SIG-M5 (cell line): Measurements from ENCODE around the gene BRSK2.

Experiments used
- DNase-seq: peaks from one replicate; lab custom pipeline; 2025; lab: John Stamatoyannopoulos, UW

BRSK2 gene

DNA sequence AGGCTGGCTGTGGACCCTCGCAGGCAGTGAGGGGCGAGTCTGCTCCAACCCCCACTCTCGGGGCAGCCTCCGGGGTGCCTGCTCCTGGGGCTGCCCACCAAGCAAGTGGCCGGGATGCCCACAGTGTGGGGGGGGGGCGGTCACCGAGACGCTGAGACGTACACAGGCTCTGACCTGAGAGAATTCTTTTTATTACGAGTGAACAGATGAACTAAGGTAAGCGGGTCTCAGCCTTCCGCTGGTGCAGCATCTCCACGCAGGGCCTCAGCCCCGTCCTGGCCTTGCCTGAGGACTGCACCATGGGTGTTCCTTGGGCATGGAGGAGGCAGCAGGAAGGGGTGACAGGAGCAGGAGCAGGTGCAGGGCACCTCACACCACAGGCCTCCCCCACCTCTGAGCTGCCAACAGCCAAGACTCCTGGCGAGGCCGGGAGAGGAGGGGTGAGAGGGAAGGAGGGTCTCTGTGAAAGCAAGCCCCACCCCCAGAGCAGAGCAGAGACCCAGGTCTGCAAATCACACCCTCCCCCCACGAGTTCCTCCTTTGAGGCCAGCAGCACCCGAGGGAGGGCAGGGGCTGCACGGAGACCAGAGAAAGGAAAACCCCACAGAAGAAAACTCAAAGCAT lies 79.7 kb downstream of the BRSK2 start:
- no peak for DNase-seq

GRCh38 chr11:1469911-1470680 lies 80.4 kb downstream of the BRSK2 start:
- no peak for DNase-seq

DNA sequence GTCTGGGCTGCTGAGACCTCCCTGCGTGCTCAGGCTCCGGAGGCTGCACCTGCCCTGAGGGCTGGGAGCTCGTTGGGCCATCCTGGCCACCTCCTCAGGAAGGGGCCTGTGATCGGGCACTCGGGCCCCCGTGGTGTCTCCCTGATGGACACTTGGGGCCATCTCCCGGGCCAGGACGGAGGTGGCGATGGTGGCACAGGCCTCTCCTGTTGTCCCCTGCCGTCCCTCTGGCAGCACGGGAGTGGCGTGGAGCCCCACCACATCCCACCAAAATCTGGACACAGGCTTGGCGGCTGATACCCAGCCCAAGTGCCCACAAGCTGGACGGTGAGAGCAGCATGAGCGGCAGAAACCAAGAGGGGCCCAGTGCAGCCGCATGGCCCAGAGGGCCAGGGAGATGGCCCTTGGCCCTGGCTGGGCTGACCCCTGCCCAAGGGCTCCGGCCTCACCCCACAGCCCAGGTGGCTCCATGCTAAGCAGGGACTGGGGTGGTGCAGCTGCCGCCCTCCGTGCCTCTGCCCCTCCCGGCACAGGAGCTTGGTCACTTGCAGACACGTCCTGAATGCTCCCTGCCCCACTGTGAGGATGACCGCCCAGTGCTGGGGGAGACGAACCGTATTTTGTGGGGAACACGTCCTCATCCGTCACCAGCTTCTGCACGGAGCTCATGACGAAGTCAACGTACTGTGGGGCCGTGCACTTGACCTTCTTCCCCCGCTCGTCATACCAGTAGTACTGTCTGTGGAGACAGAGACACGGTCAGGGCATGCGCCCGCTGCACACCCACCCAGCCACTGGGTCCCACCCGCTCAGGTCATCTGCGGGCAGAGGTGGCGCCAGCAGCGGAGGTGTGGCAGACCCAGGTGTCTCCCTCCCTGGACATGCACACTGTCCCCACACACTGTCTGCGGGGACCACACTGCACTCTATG lies 81.2 kb downstream of the BRSK2 start:
- no peak for DNase-seq

GRCh38 chr11:1471736-1472135 lies 82.0 kb downstream of the BRSK2 start:
- DNase-seq: no peak

DNA sequence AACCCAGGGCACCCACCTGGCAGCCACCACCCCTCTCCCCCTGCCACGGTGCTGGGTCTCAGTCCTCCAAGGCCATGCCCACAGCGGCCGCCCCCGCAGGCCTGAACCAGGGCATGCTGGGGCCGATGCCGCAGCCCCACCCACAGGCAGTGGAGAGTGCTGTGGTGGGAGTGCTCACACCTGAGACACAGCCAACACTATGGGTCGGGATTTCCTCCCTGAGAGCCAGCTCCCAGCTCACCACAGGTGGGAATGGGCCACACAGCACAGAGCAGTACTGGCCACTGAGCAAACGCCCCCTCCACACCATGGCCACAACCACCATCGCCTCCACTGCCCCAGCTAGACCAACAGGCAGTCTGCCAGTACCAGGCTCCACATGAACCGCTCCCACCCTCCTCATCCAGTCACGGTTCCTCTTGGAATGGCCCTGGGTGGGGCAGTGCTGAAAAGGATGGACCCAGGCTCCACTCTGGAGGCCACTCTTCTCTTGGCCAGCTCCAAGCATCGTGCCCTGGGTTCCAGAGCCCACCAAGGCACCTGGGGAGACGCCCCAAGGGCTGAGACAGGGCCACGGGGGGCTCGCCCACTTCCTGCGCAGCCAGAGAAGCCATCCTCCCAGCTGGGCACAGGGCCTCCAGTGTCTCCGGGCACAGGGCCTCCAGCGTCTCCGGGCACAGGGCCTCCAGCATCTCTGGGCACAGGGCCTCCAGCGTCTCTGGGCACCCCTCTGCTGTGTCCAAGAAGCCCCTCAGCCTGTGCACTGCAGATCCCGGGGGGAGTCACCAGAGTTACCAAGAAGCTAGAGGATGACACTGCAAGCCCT lies 82.7 kb downstream of the BRSK2 start:
- no peak for DNase-seq

DNA sequence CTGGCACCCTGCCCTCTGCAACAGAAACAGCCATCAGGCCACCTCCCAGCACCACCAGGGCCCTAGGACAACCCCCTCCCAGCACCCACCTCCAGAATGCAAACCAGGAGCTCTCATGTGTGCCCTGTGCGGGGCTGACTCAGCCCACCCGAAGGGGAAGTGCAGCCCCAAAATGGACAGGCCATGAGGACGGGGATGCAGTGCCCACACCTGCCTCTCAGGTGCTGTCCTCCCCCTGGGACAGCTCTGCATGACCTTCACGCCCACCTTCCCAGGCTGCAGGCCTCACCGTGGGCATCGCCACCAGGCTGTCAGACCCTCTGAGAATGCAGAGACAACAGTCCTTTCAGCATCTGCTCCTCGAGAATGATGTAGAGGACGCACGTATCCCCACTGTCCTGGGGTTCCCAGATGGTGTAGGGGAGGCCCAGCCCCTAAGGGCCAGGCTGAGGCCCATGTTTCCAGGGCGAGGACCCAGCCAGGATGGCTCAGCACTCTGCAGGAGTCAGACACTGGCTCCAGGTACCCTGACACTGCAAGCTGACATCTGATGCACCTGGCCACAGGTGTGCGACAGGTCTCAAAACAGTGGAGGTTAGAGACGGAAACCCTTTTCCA lies 83.4 kb downstream of the BRSK2 start:
- DNase-seq: no peak

DNA sequence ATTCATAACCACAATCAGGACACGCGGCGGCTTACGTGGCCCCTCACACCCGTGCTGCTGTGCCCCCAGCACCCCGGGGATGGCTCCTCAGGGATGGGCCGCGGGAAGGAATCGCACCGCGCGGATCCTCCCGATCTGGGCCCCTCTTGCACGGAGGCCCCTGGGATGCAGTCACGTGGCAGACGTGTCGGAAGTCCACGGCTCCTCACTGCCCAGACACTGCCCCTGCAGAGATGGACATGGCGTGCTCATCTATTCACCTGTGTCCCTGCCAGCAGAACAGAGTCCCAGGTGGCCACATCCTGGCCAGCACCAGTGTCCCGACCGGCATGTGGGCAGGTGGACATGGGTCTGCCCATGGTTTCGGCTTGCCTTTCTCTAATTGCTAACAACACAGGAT lies 84.1 kb downstream of the BRSK2 start:
- no peak for DNase-seq

- DNase-seq: no peak
Observed at GRCh38 chr11:1475841-1476240, 86.1 kb downstream of the BRSK2 start.

DNA sequence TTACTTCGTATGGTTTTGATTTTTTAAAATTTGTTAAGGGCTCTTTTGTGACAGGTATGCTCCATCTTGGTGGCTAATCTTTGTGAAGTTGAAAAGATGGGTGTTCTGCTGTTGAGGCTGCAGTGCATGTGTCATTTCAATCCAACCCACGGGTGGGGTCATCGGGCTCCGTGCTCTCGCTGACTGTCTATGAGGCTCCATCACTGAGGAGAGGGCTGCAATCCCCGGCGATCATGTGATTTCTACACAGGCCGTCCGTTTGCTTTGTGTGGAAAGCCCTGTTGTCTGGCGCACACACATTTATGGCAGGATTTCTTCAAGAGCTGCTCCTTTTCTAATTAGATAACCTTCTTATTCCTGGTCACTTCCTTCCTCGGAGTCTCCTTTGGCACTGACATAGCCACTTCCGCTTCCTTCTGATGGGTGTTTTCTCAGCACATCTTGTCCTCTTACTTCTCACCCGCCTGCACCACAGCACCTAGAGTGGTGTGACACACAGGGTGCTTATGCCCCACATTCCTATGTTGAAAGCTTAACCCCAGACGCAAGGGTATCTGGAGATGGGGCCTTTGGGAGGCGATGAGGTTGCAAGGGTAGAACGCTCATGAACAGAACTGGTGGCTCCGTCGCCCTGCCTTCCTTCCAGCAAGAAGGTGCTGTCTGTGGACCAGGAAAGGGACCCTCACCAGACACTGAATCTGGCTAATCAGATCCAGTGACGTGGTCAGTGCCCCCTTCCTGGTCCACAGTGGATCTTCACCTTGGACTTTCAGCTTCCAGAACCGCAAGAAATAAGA lies 87.4 kb downstream of the BRSK2 start:
- no peak for DNase-seq

- no peak for DNase-seq
Observed at GRCh38 chr11:1478011-1478410, 88.3 kb downstream of the BRSK2 start.

DNA sequence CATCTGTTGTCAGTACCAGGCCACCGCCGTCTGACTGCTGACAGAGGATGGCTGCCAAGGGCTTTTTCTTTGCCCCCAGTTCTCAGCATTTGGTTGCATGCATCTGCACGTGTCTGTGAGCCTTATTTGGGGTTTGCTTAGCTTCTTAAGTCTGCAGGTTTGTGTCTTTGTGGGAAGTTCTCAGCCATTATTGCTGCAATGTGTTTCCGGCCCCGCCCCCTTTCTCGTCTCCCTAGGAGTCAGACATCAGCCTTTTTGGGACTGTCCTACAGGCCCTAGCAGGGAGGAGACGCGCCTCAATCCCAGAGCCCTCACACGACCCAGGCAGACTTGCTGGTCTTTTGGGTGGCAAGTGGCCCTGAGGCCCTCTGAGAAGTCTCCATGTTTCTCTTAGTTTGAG lies 88.8 kb downstream of the BRSK2 start:
- no peak for DNase-seq

GRCh38 chr11:1479006-1479677 lies 89.4 kb downstream of the BRSK2 start:
- DNase-seq: no peak

- DNase-seq: no peak
Observed at GRCh38 chr11:1479678-1480118, 90.0 kb downstream of the BRSK2 start.

DNA sequence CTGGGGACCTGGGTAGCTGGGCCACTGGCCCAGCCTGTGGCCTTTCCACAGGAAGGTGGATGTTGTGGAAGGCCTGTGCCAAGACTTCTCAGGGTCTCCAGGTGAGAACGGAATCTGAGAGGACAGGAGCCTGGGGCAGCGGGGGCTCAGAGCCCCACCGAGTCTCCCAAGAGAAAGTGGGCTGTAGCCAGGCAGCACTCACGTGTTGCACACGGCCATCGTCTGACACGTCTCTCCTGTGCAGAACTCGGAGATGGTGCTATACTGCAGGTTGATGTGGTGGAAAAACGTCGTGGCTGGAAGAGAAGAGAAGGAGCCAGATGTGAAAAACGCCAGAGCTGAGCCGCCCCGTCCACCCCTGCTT lies 90.4 kb downstream of the BRSK2 start:
- DNase-seq: no peak

DNA sequence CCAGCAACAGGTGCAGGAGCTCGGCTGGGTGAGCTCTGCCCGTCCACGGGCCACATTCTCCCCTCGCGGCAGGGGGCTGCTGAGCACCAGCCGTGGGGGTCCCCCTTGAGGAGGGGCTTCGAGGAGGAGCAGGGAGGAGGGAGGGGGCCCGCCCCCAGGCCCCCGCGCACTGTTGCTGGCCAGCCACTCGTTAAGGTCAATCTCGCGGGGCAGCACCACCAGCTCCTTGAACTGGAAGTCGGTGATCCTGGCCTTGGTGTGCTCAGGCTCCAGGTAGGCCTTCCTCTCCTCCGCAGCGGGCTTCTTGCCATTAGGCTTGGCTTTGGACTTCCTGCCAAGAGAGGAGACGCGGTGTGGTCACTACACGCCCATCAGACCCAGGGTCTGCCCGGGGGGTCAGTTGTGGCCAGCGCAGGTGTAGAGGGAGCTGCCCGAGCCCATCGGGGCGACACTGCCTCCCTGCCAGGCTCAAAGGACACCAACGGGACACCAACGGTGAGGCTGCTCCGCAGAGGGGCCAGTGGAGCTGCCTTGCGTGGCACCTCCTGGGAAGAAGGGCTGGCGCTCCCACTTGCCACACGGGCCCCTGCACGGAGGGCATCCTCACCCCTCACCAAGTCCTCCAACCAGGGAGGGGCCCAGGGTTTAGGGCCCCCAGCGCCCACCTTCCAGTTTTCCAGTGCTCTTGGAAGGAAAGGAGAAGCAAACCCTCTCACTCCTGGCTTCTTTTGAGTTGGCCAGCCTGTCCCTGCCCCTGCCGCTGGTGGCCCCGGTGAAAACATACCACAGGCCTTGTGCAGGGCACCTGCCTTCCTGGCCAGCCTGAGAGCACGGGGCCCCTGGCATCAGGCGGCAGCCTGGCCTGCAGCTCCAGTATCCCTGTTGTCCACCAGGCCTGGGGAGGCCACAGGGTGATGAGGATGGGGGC lies 91.1 kb downstream of the BRSK2 start:
- no peak for DNase-seq

DNA sequence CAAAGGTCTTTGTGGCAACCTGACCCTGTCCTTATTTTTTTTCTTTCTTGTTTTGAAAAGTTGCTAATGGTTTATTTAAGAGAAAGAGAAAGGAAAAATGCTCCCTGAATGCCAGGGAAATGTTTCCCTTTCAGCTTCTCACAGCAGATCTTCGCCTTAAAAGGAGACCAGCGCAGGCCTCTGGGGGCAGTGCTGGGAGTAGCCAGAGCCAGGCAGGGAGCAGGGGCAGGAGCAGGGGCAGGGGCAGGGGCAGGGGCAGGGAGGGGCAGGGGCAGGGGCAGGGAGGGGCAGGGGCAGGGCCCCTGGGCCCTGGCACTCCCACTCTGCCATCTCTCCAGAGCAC lies 91.7 kb downstream of the BRSK2 start:
- DNase-seq: no peak

DNA sequence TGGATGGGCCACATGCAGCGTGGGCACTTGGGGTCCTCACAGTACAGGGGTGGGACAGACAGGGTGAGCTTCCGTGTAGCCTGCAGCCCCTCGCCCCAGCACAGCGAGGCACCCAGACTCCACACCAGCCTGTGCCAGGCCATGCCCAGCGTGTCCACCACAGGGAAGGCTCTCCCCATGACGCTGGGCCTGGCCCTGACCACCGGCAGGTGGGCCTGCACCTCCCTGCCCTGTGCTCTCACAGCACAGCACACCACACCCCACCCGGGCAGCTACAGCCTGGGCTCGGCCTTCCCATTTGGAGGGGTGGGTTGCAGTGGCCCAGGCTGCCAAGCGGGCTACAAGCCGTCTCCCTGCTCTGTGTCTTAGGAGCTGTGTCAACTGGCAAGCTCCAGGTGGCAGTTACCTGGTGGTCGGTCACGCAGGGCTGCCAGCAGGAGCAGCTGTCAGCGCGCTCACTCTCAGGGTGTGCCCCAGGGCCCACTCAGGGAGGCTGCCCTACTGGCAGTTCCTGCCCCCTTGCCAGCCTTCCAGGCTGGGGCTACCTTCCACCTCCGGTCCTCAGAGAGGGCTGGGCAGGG lies 92.2 kb downstream of the BRSK2 start:
- DNase-seq: no peak

- no peak for DNase-seq
Observed at GRCh38 chr11:1482581-1483444, 93.1 kb downstream of the BRSK2 start.
